ENCODE measurements around the gene TMEM26. TPM values are rescaled to one million over a fixed set of nuclear protein-coding genes. Genes with fewer than 3 reads are reported as not detected.
A peak's percentile ranks its signal among the peaks of the same experiment; 100 is the strongest.

The TMEM26 gene
- total and polyA plus RNA-seq, 5 donors from 2014 or later = not detected

DNA sequence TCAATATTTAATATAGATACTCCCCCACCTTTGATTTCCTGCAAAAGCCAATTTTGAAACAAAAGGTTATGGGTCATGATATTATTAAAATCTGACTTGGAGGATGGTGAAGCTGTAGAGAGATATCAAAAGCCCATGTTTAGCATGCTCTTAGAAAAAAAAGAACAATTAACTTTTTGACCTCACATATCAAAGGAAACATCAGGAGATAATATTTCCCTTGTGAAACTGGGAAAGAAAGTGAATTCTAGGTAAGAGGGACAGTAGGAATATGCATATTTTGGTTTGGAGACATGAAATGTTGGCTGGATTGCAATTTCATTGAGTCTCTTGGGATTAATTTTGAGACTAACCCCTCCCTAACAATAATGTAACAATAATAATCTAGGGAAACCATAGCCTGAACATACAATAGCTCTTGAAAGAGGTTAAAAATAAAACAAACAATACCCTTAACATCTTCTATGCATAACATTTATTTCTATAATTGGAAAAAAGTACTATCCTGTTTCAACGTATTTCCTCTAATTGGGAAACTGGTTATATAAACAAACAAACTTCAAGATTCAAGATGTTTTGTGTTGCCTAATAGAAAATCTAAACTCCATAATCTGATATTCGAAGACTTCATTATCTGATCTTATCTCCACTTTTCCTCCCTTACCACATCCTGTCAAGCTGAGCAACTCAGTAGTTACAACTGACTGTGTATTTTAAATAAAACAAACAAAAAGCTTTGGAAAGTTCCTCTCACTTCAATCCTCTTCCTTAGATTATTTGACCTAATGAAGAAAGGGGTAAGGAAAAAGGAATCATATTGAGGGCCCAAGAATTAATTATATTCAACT lies 14.8 kb downstream of the TMEM26 start:
- Mint-ChIP-seq H3K4me1 (peaks cover 5 to 13% (median 8%) of the 10 kb centered on the region in 4 donors), H3K9me3 (no peaks in the 10 kb centered on the region), H3K36me3 (no peaks in the 10 kb centered on the region), H3K27ac (no peak overlapping the region), H3K4me3 (no peak overlapping the region), H3K27me3 (peaks cover under 1% of the 10 kb centered on the region)
- ATAC-seq (ENCODE audit: low read depth in 2 of 2) = no peak
- peak in 1 of 3 donors; percentile 1 for DNase-seq
- H3K27ac ChIP-seq (ENCODE audit: insufficient read depth, low read length, poor library complexity, severe bottlenecking) = no peak overlapping the region
- H3K36me3 ChIP-seq (ENCODE audit: control insufficient read depth, insufficient read depth, low read length) = no peaks in the 10 kb centered on the region
- no peaks in the 10 kb centered on the region for H3K27me3 ChIP-seq (ENCODE audit: control insufficient read depth, insufficient read depth, low read length)
- no peak overlapping the region for H3K4me3 ChIP-seq (ENCODE audit: low read depth, low read length)
- no peaks in the 10 kb centered on the region for H3K9me3 ChIP-seq (ENCODE audit: control insufficient read depth in 2 of 2, low read length in 2 of 2)
- H3K4me1 ChIP-seq (ENCODE audit: control insufficient read depth, insufficient read depth, low read length, poor library complexity, severe bottlenecking) = peaks cover 3% of the 10 kb centered on the region

DNA sequence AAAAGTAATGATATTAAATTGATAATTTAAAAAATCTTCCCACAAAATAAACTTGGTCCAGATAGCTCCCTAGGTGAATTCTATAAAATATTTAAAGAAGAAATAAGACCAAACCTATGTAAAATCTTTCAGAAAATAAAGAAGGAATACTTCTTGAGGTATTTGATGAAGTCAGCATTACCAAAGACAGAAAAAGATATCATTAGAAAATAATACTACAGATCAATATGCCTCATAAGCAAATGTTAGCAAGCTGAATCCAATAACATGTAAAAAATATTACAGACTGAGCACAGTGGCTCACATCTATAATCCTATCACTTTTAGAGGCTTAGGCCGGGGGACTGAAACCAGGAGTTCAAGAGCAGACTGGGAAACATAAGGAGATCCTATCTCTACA lies 30.0 kb downstream of the TMEM26 start:
- Histone ChIP-seq H3K9me3 (ENCODE audit: control insufficient read depth in 2 of 2, low read length in 2 of 2) (peaks cover 5 to 14% of the 10 kb centered on the region in 2 experiments), H3K4me1 (ENCODE audit: control insufficient read depth, insufficient read depth, low read length, poor library complexity, severe bottlenecking) (no peaks in the 10 kb centered on the region), H3K36me3 (ENCODE audit: control insufficient read depth, insufficient read depth, low read length) (no peaks in the 10 kb centered on the region), H3K27me3 (ENCODE audit: control insufficient read depth, insufficient read depth, low read length) (no peaks in the 10 kb centered on the region), H3K4me3 (ENCODE audit: low read depth, low read length) (no peak overlapping the region), H3K27ac (ENCODE audit: insufficient read depth, low read length, poor library complexity, severe bottlenecking) (no peak overlapping the region)
- no peak overlapping the region for H3K4me3 Mint-ChIP-seq
- no peak for ATAC-seq (ENCODE audit: low read depth in 2 of 2)
- H3K4me1 Mint-ChIP-seq = no peaks in the 10 kb centered on the region
- H3K27me3 Mint-ChIP-seq = peaks cover 8% of the 10 kb centered on the region
- no peaks in the 10 kb centered on the region for H3K36me3 Mint-ChIP-seq
- peak overlapping the region in 1 of 3 donors; percentile 39 for H3K27ac Mint-ChIP-seq
- no peak for DNase-seq
- H3K9me3 Mint-ChIP-seq = peaks cover 0 to 26% (median 9%) of the 10 kb centered on the region in 7 donors

DNA sequence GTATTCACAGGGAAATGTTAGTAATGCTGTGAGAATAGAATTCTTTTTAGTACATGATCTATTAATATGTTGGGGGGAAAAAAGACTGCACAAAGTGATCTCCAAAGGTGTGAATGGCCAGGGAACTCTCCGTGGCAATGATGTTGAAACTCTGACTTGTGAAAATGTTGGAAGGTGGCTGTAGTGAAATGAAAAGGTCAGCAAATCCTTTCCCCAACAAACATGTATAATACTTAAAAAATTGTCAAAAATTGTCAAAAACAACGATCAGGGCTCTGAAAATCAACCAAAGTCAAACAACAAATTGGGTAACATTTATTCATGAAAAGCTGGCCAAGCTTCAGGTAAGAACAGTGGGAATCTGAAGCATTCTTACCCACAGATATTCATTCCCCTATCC lies 35.5 kb downstream of the TMEM26 start:
- peaks cover 0 to 4% of the 10 kb centered on the region in 2 experiments for H3K9me3 ChIP-seq (ENCODE audit: control insufficient read depth in 2 of 2, low read length in 2 of 2)
- no peak for ATAC-seq (ENCODE audit: low read depth in 2 of 2)
- no peaks in the 10 kb centered on the region for H3K27me3 ChIP-seq (ENCODE audit: control insufficient read depth, insufficient read depth, low read length)
- Mint-ChIP-seq H3K36me3 (no peaks in the 10 kb centered on the region), H3K27ac (no peak overlapping the region), H3K4me1 (no peaks in the 10 kb centered on the region), H3K9me3 (peaks cover 0 to 22% (median 9%) of the 10 kb centered on the region in 7 donors), H3K27me3 (peaks cover 17% of the 10 kb centered on the region), H3K4me3 (no peak overlapping the region)
- H3K4me1 ChIP-seq (ENCODE audit: control insufficient read depth, insufficient read depth, low read length, poor library complexity, severe bottlenecking) = no peaks in the 10 kb centered on the region
- no peak overlapping the region for H3K27ac ChIP-seq (ENCODE audit: insufficient read depth, low read length, poor library complexity, severe bottlenecking)
- H3K36me3 ChIP-seq (ENCODE audit: control insufficient read depth, insufficient read depth, low read length) = no peaks in the 10 kb centered on the region
- DNase-seq = no peak
- H3K4me3 ChIP-seq (ENCODE audit: low read depth, low read length) = no peak overlapping the region

- Histone ChIP-seq H3K27me3 (ENCODE audit: control insufficient read depth, insufficient read depth, low read length) (no peaks in the 10 kb centered on the region), H3K9me3 (ENCODE audit: control insufficient read depth in 2 of 2, low read length in 2 of 2) (peaks cover 0 to 4% of the 10 kb centered on the region in 2 experiments), H3K27ac (ENCODE audit: insufficient read depth, low read length, poor library complexity, severe bottlenecking) (no peak overlapping the region), H3K4me1 (ENCODE audit: control insufficient read depth, insufficient read depth, low read length, poor library complexity, severe bottlenecking) (no peaks in the 10 kb centered on the region), H3K36me3 (ENCODE audit: control insufficient read depth, insufficient read depth, low read length) (no peaks in the 10 kb centered on the region), H3K4me3 (ENCODE audit: low read depth, low read length) (no peak overlapping the region)
- Mint-ChIP-seq H3K4me1 (no peaks in the 10 kb centered on the region), H3K4me3 (no peak overlapping the region), H3K27ac (no peak overlapping the region), H3K36me3 (no peaks in the 10 kb centered on the region), H3K27me3 (peaks cover 28% of the 10 kb centered on the region), H3K9me3 (peaks cover 0 to 15% (median 3%) of the 10 kb centered on the region in 7 donors)
- ATAC-seq (ENCODE audit: low read depth in 2 of 2) = no peak
- DNase-seq = no peak
Measured at GRCh38 chr10:61415824-61416223, 37.4 kb downstream of the TMEM26 start.

DNA sequence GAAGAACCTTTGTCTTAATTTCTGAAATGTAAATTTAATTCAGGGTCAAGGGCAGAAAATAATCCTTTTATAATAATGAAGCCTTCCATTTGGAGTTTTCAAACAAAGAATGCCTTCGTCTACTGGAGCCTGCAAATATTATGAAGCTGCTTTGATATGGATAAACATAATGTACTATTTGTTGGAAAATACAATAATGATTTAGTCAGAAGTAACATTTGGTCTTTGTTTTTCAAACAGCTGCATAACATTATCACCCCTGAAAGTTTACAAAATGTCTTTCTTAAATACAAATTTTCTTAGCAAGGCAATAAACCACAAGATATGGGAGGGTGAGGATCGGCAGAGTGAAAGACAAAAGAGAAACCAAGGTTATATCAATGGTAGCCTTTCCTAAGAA lies 41.5 kb downstream of the TMEM26 start:
- Mint-ChIP-seq H3K4me3 (no peak overlapping the region), H3K27ac (no peak overlapping the region), H3K4me1 (peaks cover 0 to 2% (median 0%) of the 10 kb centered on the region in 4 donors), H3K9me3 (no peaks in the 10 kb centered on the region), H3K27me3 (peaks cover 26% of the 10 kb centered on the region), H3K36me3 (no peaks in the 10 kb centered on the region)
- Histone ChIP-seq H3K9me3 (ENCODE audit: control insufficient read depth in 2 of 2, low read length in 2 of 2) (no peaks in the 10 kb centered on the region), H3K36me3 (ENCODE audit: control insufficient read depth, insufficient read depth, low read length) (no peaks in the 10 kb centered on the region), H3K27ac (ENCODE audit: insufficient read depth, low read length, poor library complexity, severe bottlenecking) (no peak overlapping the region), H3K4me1 (ENCODE audit: control insufficient read depth, insufficient read depth, low read length, poor library complexity, severe bottlenecking) (no peaks in the 10 kb centered on the region), H3K27me3 (ENCODE audit: control insufficient read depth, insufficient read depth, low read length) (peaks cover 8% of the 10 kb centered on the region), H3K4me3 (ENCODE audit: low read depth, low read length) (no peak overlapping the region)
- DNase-seq = no peak
- no peak for ATAC-seq (ENCODE audit: low read depth in 2 of 2)

- no peaks in the 10 kb centered on the region for H3K9me3 Mint-ChIP-seq
- no peaks in the 10 kb centered on the region for H3K36me3 Mint-ChIP-seq
- Histone ChIP-seq H3K27me3 (ENCODE audit: control insufficient read depth, insufficient read depth, low read length) (peaks cover 8% of the 10 kb centered on the region), H3K36me3 (ENCODE audit: control insufficient read depth, insufficient read depth, low read length) (no peaks in the 10 kb centered on the region), H3K9me3 (ENCODE audit: control insufficient read depth in 2 of 2, low read length in 2 of 2) (no peaks in the 10 kb centered on the region), H3K27ac (ENCODE audit: insufficient read depth, low read length, poor library complexity, severe bottlenecking) (no peak overlapping the region), H3K4me1 (ENCODE audit: control insufficient read depth, insufficient read depth, low read length, poor library complexity, severe bottlenecking) (no peaks in the 10 kb centered on the region), H3K4me3 (ENCODE audit: low read depth, low read length) (no peak overlapping the region)
- H3K4me3 Mint-ChIP-seq = no peak overlapping the region
- H3K27me3 Mint-ChIP-seq = peaks cover 25% of the 10 kb centered on the region
- ATAC-seq (ENCODE audit: low read depth in 2 of 2) (no peak), DNase-seq (no peak)
- peaks cover 0 to 2% (median 0%) of the 10 kb centered on the region in 4 donors for H3K4me1 Mint-ChIP-seq
- H3K27ac Mint-ChIP-seq = no peak overlapping the region
Measured at GRCh38 chr10:61410353-61411070, 42.7 kb downstream of the TMEM26 start.

- no peak for ATAC-seq (ENCODE audit: low read depth in 2 of 2)
- peaks cover 20% of the 10 kb centered on the region for H3K27me3 Mint-ChIP-seq
Measured at GRCh38 chr10:61409157-61409556, 44.0 kb downstream of the TMEM26 start.

More at GRCh38 chr10:61409157-61409556, 44.0 kb downstream of the TMEM26 start:
- no peak for DNase-seq
- Mint-ChIP-seq H3K27ac (no peak overlapping the region), H3K4me1 (peaks cover 0 to 2% (median 0%) of the 10 kb centered on the region in 4 donors), H3K9me3 (no peaks in the 10 kb centered on the region), H3K36me3 (no peaks in the 10 kb centered on the region), H3K4me3 (no peak overlapping the region)
- H3K27me3 ChIP-seq (ENCODE audit: control insufficient read depth, insufficient read depth, low read length) = peaks cover 8% of the 10 kb centered on the region
- H3K9me3 ChIP-seq (ENCODE audit: control insufficient read depth in 2 of 2, low read length in 2 of 2) = no peaks in the 10 kb centered on the region
- no peak overlapping the region for H3K4me3 ChIP-seq (ENCODE audit: low read depth, low read length)
- H3K27ac ChIP-seq (ENCODE audit: insufficient read depth, low read length, poor library complexity, severe bottlenecking) = no peak overlapping the region
- H3K4me1 ChIP-seq (ENCODE audit: control insufficient read depth, insufficient read depth, low read length, poor library complexity, severe bottlenecking) = no peaks in the 10 kb centered on the region
- H3K36me3 ChIP-seq (ENCODE audit: control insufficient read depth, insufficient read depth, low read length) = no peaks in the 10 kb centered on the region
